ENCODE measurements around the gene PTK7.
A peak's percentile ranks its signal among the peaks of the same experiment; 100 is the strongest.

Gene PTK7

GRCh38 chr6:43170417-43170930 lies 94.4 kb downstream of the PTK7 start:
- peak overlapping the region; percentile 87 for H3K4me3 ChIP-seq (replicated peaks; ENCODE audit: low read depth, low read length)
- no peak for TF ChIP-seq CTCF (IDR thresholded peaks at IDR 0.05; ENCODE audit: low read depth, low read length, missing control alignments)
- no peak for DNase-seq (ENCODE audit: extremely low read depth, low read depth)

- peak; percentile 97 for DNase-seq (ENCODE audit: extremely low read depth, low read depth)
- peak; percentile 32 for TF ChIP-seq CTCF (IDR thresholded peaks at IDR 0.05; ENCODE audit: low read depth, low read length, missing control alignments)
- H3K4me3 ChIP-seq (replicated peaks; ENCODE audit: low read depth, low read length) = peak within 1 kb of the TSS; percentile 87
These were observed 95.0 kb downstream of the PTK7 start, which contains the start of gene SRF for GRCh38 chr6:43170931-43171706. SRF (plus strand) TSS chr6:43171269; CDS start chr6:43171657, 388 bp downstream.

GRCh38 chr6:43171707-43172103 lies 95.6 kb downstream of the PTK7 start:
- TF ChIP-seq CTCF (IDR thresholded peaks at IDR 0.05; ENCODE audit: low read depth, low read length, missing control alignments) = no peak
- DNase-seq (ENCODE audit: extremely low read depth, low read depth) = no peak
- H3K4me3 ChIP-seq (replicated peaks; ENCODE audit: low read depth, low read length) = peak overlapping the region; percentile 87

- no peak for TF ChIP-seq CTCF (IDR thresholded peaks at IDR 0.05; ENCODE audit: low read depth, low read length, missing control alignments)
- H3K4me3 ChIP-seq (replicated peaks; ENCODE audit: low read depth, low read length) = peak overlapping the region; percentile 87
- no peak for DNase-seq (ENCODE audit: extremely low read depth, low read depth)
These were observed 96.2 kb downstream of the PTK7 start for GRCh38 chr6:43172104-43173007.

GRCh38 chr6:43173591-43174262 lies 97.6 kb downstream of the PTK7 start:
- H3K4me3 ChIP-seq (replicated peaks; ENCODE audit: low read depth, low read length) = peak overlapping the region; percentile 87
- no peak for TF ChIP-seq CTCF (IDR thresholded peaks at IDR 0.05; ENCODE audit: low read depth, low read length, missing control alignments)
- no peak for DNase-seq (ENCODE audit: extremely low read depth, low read depth)

All from HFF-Myc (cell line).